ENCODE data around the gene DEXI.
A peak's percentile ranks its signal among the peaks of the same experiment; 100 is the strongest.
"Not testable (repeated sequence)": the region's sequence is repeated elsewhere in the genome, so short reads cannot be mapped to it uniquely, and the experiment has no call there.

Gene DEXI

DNA sequence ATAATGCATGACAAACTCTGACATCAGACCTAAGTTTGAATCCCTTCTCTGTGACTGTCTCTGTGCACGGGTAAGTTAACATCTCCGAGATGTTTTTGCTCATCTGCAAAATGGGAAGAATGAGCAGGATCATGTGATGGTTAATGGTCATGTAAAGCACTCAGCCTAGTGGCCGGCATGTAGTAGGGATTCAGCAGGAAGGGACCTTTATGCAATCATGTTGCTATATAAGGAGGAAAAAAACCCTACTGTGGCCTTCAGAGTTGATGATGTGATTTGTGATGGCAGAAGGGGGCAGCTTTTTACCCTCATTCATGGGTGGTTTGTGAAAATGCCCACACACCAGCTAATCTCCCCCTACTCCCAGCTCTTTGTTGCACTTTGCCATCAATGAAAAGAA is 26.2 kb upstream of the DEXI start:
- no peak for DNase-seq

DNA sequence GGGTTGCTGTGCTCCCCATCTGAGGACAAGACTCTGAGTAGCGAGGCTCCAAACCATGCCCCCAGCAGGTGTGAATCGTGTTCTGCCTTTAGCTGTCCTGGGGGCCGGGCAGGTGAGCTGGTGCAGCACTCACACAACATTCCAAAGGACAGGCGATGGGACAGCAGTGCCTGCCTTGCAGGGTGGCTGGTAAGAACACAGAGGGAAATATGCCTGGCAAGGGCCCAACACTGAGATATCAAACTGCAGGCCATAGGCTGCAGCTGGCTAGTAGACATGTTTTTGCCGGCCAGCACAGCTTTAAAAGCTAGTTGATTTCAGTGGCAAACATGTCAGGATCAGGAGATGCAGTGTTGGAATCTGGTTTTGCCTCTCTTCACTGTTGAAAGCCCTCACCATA is 25.7 kb upstream of the DEXI start:
- no peak for DNase-seq

DNA sequence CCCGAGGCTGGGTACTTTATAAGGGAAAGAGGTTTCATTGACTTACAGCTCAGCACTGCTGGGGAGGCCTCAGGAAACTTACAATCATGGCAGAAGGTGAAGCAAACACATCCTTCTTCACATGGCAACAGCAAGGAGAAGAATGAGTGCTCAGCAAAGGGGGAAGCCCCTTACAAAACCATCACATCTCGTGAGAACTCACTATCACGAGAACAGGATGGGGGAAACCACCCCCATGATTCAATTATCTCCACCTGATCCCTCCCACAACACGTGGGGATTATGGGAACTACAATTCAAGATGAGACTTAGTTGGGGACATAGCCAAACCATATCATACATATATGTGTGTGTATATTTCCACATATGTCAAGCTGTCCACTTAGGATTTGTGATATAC is 24.3 kb upstream of the DEXI start:
- not testable (repeated sequence) for DNase-seq

DNA sequence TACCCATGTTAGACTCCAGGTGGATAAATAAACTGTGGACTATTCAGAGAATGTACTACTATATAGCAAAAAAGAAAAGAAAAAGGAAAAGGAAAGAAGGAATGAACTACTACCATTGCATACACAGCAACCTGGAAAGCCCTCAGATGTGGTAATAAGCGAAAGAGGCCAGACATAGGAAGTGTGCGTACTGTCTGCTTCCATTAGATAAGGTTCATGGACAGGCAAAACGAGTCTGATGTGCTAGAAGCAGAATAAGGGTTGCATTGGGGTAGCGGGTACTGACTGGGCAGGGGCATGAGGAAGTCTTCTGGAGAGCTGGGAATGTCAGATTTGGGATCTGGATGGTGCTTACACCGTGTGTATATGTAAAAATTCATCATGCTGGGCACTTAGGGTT is 23.9 kb upstream of the DEXI start:
- DNase-seq: no peak

DNA sequence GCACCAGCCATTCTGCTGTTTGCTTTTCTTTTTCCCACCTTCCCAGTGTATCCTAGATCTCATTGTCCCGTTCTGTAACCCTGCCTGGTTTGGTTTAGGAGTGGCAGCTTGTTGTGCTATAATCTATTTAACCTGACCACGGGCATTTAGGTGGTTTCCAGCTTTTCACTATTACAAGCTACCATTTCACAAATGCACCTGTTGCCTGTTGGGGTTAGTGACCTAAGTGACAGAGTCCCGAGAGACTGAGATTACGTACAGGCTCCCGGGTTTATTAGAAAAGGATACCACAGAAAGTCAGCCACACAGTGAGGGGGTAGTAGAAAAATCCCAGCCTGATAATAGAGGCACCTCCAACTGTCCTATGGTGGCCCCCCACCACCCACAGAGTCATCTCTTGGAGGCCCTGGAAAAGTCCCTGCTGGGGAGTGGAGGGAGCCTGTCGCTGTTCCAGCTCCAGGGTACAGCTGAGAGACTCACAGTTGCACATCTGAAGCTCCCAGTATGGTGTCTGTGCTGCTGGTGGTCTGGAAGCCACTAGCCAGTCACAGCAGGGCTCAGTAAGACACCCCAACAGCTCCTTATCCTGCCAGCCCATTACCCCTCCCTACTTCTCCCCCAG is 23.3 kb upstream of the DEXI start:
- no peak for DNase-seq

DNA sequence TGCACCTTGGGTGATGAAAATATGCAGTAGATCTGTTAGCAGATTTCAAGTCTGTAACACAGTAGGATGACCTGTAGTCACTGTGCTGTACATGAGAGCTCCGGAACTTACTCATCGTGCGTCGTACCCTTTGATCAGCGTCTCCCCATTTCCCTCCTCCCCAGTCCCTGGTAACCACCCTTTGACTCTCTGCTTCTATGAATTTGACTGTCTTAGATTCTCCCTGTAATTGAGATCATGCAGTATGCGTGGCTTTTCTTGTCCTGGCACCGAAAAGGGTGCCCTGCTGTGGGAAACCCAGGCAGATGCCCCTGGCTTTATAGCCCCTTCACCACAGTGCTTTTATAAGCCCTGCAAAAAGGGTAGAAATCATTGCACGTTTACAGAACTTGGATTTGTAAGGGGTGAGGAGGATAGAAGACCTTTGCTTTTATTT is 22.6 kb upstream of the DEXI start:
- no peak for DNase-seq

DNA sequence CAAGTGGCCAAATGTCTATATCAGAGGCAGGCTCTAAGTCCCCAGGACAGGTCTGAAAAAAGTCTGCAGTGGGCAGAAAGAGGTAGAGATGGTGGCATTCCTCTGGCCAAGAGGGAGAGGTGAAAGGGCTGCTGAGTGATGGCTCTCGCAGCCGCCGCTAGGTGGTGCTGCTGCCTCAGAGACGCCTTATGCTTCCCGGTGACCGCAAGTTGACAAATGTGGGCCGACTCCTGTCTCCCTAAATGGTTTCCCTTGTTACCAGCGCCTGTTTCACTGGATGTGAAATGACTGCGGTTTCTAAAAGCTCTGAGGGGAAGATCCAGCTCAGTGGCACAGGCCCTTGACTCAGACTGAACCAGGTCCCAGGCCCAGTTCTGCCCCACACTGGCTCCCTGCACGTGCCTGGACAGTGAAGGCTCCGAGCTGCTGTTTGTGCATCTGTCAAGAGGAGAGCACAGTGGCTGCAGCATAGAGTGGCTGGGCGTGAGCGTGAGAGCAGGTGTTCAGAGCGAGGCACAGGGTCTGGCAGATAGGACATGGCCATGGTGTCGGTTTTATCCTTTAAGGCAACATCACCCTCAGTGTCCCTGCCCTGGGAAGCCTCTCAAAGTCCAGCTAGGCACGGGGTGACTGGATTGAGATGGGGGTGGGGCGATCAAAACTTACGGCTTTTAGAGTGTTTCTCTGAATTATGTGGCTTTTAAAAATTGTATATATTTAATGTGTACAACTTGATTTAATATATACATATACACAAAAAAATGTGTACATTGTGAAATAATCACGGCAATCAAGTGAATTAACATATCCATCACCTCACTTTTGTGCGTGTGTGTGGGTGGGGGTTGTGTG is 22.0 kb upstream of the DEXI start:
- peak; percentile 78 for DNase-seq

DNA sequence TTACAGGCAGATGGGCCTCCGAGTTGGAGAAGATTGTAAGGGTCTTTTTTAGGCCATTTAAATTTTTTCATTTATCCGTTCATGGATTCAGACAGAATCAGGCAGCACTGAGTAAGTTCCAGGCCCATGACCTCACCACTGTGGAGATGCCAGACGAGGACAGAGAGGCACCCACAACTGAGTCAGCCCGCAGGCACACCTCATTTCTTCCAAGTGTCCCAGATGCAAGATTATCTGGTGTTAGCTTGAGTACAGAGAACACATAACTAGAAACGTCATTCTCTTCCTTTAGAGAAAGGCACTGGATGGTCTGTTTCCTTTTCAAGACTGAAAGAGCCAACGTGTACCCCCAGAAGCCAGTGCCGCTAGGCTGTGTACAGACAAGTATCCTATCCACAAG is 19.0 kb upstream of the DEXI start:
- no peak for DNase-seq

DNA sequence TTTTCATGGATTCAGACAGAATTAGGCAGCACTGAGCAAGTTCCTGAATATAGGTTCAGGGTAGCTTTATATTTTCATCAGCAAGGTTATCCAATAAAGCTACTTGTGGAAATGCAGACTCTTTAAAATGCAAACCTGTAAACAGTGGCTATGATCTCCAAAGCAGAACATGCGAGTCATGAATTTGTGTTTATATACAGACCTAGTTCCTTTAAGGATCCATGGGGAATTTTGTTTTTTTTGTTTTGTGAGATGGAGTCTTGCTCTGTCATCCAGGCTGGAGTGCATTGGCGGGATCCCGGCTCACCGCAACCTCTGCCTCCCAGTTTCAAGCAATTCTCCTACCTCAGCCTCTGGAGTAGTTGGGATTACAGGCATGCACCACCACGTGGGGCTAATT is 16.9 kb upstream of the DEXI start:
- no peak for DNase-seq

DNA sequence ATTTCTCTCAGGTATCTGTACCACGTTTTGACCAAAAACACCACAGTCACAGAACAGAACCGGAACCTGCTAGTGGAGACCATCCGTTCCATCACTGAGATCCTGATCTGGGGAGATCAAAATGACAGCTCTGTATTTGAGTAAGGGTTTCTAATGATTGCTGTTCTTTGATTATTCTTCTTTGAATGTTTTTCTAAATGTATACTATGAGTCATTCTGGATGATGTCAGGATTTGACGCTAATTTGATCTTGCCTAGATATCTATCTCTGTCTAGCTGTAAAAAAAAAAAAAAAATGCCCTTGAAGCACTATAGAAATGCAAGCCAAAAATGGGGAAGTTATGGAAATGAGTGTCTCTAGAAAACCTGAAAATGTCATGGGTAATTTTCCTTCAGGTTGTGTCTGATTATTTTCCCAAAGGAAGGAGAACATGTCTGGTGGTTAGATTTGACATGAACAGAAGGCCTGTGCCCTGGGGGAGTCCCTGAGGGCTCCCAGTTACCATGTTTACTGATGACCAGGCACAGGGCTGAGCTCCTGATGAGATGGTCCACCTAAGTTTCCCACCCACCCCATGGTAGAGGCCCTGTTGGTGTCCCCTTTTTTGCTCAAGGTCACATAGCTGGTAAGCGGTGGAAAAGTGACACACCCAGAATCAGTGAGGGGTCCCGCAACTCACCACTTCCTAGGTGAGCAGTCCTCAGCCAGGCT is 15.7 kb upstream of the DEXI start:
- peak; percentile 23 for DNase-seq

DNA sequence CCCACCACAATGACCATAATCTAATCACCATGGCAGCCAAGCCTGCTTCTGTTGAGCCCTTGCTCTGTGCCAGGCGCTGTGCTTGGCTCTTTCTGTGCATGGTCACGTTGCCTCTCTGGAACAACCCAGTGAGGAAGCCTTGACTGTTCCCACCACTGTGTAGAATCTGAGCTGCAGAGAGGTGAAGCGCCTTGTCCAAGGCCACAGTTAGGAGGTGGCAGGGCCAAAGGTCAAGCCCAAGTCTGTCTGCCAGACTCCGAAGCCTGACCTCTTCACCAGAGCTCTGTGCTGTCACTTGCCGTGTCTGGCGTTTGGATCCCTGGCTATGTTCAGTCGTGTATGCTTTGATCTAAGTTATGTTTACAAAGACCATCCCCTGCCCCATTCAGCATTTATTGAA is 12.6 kb upstream of the DEXI start:
- no peak for DNase-seq

DNA sequence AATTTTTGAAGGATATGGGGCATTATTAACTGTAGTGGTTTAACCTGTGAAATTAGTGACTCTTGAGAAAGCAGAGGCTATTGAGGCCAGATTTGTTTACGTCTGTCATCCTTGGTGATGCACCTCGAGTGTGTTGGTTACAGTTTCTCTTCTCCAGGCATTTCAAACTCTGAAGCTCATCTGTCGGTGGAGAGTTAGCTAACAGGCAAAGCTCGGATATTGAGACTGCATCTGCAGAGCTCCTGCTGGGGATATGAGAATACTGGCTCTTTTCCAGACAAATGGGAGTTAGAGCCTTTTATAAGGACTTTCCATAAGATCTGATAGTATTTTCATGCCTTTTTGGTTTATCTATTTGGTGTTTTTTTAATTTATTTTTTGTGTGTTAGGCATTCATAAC is 8.8 kb upstream of the DEXI start:
- DNase-seq: peak; percentile 43

DNA sequence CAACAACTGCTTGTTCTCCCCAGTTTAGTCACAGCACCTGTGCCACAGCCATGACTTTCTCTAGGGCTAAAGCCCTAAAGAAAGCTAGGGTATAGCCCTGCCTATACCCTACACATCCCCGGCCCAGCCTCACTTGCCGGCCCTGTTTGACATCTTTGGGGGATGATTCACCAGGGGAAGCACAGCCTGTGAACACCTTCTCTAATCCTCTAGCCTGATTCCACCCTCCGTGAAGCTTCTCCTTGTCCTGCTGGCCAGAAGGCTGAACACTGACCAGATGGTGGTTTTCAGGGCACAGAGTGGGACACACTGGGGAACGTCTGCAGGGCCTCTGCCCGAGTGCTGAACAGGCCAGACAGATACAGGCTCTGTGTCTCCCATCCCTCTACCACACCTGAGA is 8.1 kb upstream of the DEXI start:
- no peak for DNase-seq

DNA sequence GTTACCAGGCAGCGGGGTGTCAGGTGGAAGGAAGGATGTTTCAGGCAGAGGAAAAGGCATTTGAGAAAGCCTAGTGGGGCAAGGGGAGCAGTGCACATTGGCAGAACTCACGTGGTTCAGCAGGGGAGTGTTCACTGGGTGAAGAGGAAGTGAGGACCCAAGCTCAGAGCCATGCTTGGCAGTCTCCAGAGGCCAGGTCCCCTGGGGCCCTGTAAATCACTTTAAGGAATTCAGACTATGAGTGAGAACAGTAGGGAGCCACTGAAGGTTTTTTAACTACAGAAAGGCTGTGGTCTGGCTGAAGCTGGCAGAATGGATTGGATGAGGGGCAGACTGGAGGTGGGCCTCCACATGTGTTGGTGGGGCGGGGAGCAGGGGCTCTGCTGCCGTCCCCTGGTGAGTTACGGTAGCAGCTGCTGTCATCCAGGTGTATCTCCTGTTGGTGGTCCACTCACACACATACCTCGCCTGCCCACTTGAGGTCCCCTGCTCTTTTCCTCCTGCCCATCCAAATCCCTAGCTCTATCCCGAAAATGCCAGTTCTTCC is 7.2 kb upstream of the DEXI start:
- peak; percentile 64 for DNase-seq

DNA sequence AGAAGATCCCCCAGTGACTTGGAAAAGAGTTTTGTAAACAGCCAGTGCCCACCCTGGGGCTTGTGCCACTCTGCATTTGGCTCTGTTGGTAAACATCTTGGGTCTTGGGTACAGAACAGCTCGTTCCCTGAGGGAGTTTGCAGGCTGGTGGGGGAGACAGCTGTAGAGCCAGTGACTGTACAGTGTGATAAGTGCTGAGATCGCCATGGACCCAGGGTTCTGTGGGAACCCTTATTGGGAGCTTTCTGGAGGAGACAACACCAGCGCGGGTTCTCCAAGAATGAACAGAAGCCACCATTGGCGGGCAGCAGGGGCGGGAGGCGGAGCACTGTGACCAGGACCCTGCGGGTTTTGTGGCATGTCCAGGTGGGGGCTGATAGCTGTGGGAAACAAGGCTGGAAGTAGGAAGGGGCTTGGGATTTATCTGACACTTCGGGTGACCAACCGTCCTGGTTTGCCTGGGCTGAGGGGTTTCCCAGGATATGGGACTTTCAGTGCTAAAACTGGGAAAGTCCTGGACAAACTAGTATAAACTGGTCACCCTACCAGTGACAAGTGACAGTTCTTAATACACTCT is 5.0 kb upstream of the DEXI start:
- no peak for DNase-seq

DNA sequence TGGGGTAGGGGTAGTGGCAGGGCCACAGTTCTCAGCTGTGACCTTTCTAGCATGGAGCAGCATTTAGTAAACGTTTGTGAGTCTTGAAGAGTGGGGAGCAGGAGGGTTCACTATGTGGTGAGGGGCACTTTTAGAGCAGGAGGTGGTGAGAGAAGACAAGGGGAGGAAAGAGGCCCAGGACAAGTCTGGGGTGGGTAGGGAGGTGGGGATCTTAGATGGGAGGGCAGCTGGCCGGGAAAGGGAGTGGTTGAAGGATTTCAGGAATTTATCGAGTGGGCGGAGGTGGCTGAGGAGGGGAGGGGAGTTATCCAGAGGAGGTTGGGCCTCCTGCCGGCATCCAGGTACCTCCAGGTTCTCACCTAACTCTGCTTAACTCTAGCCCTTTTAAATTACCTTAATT is 4.0 kb upstream of the DEXI start:
- DNase-seq: no peak

DNA sequence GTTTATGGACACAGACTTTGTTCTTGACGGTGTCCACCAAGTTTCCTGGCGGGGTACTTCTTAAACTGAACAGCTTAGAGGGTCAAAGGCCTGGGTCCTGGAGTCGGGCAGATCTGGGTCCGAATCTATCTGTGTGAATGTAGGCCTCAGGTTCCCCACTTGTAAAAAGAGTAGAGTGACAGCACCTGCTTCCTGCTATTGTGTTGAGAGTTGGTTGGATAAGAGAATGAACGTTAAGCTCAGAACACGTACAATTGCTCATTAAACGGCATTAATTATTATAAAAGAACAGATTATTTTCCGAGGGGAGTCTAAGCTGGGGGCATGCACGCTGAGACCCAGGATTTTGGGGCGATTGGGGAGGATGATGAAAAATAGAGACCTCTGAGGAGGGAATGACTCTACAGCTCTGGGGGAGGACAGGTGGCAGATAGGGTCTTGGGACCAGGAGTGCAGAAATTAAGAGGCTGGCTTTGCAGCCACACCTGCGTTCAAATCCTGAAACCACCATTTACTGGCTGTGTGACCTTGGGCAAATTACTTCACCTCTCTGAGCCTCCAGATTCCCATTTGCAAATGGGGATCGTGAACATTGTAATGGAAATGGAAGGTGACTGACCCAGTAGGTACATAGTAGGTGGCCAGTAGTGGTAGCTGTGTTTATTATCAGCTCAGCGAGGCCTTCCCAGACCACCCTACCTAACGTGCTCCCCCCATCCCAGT is 3.0 kb upstream of the DEXI start:
- DNase-seq: no peak

DNA sequence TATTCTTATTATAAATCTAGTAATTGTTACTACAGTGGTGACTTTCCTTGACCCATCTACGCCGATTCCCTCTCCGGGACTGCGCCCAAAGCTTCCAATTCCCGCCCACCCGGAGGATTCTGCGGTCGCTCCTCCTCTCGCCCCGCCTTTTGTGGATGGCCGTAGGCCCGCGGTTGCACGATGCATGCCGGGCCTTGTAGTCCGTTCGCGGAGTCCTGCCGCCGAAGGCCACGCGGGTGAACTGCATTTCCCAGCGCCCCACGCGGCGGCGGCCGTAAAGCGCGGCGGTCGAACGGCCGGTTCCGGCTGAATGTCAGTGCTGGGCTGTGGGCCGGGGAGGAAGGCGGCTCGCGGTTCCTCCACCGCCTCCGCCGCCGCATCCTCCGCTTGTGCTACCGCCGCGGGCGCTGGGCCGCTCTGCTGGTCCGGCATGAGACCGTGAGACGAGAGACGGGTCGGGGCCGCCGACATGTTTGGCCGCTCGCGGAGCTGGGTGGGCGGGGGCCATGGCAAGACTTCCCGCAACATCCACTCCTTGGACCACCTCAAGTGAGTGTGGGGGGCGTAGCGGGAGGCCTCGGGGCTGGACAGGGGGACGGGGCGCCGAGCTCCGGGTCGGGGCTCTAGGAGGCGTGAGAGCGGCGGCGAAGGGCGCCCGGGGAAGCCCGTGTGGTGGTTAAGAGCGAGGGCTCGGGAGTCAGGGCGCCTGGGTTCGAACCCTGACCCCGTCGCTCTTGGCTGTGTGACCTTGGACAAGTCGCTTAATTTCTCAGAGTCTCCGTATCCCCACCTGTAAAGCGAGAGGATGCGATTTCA is 2.2 kb upstream of the DEXI start, which contains the start of gene CLEC16A:
CLEC16A (plus strand) TSS at position 316 of the 816 bp plus-strand sequence; CDS start at position 470, 154 bp downstream.
- peak; percentile 99 for DNase-seq

DNA sequence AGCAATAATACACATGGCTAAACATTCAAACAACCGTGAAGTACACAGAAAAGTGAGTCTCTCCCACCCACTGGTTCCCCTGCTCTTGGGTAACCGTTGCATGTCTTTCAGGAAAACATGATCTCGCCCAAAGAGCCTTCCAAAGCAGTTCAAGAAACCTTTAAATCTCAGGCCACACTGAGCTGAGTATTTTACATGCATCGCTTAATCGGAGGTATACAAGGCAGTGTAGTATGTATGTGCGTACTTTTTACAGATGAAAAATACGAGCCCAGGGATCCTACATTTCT is 741 bp upstream of the DEXI start:
- DNase-seq: no peak

DNA sequence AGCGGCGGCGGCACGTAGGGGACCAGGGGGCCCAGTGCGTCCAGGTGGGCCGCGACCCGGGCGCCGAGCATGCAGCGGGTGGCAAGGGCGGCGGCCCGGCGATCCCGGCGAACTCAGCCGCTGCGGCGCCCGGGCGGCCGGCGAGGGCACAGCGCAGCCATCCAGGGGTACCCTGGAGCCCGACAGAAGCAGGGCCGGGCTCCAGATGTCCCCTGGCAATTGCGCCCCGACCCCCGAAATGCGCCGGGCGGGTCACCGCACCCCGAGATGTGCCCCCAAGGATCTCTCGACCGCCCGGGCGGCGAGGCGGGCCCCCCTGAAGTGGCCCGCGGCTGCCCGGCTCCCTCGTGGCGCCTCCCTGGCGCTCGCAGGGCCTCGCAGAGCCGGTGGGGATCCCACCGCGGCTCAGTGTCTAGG is 325 bp downstream of the DEXI start:
- peak; percentile 45 for DNase-seq

DNA sequence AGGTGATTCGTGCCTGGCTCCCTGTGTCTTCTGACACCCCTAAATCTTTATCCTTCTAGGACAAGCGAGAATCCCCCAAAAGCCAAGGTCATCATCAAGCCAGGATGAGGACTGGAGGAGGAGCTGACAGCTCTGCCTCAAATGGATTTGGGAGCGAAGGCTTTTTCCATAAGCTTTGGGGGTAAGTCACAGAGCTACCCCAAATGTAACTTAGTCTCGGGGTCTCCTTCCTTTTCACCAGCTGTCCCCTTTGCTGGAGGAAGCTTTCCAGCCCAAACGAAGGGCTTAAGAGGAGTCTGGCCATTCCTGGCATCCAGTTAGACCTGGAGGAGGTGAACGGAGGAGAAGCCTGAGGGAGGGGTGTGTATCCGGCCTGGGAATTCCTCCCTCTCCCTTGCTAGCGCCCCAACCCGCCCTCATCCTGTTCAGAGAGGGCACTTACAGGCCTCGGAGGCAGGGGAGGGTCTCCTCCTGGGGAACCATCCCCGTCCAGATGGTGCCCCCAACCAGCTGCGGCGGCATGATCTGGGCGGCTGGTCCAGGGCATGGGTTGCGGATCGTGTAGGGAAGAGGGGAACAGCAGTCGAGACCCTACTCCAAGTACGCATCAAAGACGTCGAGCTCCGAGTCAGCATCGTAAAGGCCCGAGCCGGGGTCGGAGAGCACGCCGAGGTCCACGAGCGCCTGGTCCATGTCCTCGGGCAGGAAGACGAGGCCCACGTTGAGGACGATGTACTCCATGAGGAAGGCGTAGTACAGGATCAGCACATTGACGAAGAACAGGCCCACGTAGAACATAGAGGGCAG is 938 bp downstream of the DEXI start:
- DNase-seq: peak; percentile 55
